Stimulated activated CD4-positive, alpha-beta T cell treated with anti-CD3 and anti-CD28 coated beads, Interleukin-4, amount 100 ng/mL, for 48 hours (primary cell): ENCODE data around the gene FCN3.

Source experiments
- DNase-seq, 2 donors: peaks; one replicate each; pipeline ENCODE4 v3.0.0-alpha.2; 2020; ENCODE audit warnings: low read depth in 2 of 2

Gene FCN3

GRCh38 chr1:27341525-27342252 is 32.9 kb downstream of the FCN3 start, which contains the start of gene SYTL1:
Gene SYTL1 (plus strand): TSS chr1:27342022. CDS start chr1:27345335, 3,313 bp downstream.
- DNase-seq: peak in 1 of 2 donors; percentile 54

- no peak for DNase-seq
These were observed 35.4 kb downstream of the FCN3 start for GRCh38 chr1:27339213-27339612.

GRCh38 chr1:27338751-27339150 is 35.9 kb downstream of the FCN3 start:
- no peak for DNase-seq

GRCh38 chr1:27336756-27337155 is 37.9 kb downstream of the FCN3 start:
- no peak for DNase-seq

DNA sequence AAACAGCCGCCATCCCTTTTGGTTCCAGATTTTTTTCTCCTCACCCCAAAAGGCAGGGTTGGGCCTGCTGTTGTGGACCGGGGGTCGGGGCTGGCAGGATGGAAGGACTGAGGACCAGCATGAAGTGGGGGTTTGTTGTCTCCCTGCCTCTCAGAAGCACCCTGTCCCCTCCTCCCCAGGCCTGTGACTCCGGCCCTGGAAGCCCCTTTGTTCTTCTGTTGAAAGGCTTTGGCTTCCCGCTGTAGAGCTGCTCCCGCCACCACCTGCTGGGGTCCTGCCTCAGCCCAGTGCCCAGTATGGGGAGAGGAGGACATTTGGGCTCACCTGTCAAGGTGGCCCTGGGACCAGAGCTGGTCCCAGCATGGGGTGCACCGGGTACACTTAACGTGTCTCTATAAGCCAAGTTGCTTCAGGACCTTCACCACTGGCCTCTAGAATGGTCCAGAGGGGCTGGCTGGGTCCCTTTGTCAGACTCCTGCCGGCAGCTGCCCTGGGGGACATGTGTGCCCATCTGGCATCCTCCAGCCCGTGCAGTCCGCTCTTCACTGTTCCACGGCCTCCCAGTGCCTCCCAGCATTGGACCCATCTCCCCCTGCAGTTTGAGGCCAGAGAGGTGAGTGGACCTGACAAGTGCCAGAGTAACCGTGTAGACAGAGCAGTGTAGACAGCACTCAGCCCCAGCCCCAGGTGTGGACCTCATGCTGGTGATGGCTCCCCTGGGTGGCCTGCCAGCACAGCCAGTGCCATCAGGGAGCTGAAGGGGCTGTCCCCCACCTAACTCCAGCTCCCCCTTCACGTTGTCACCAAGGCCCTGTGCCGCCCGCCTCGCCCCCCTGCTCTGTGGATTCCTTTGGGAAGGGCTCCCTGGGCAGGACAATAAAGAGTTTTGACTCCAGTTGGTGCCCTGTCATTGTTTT is 38.9 kb downstream of the FCN3 start:
- no peak for DNase-seq

DNA sequence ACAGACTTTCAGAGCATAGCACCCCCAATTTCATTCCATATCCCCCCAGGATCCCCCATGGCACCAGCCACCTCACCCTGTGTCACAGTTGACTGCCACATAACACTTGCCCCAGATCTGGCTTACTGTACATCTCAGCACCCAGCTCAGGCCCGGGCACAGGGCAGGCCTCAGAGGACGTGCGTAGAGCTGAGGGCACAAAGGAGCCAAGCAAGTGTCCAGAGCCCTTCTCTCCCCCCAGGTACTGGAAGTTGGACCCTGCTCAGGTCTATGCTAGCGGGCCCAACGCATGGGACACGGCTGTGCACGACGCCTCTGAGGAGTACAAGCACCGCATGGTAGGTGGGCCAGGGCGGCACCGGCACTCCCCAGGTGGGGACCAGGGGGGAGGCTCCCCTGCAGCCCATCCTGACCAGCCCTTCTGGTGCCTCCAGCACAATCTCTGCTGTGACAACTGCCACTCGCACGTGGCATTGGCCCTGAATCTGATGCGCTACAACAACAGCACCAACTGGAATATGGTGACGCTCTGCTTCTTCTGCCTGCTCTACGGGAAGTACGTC is 40.8 kb downstream of the FCN3 start:
- DNase-seq: no peak

DNA sequence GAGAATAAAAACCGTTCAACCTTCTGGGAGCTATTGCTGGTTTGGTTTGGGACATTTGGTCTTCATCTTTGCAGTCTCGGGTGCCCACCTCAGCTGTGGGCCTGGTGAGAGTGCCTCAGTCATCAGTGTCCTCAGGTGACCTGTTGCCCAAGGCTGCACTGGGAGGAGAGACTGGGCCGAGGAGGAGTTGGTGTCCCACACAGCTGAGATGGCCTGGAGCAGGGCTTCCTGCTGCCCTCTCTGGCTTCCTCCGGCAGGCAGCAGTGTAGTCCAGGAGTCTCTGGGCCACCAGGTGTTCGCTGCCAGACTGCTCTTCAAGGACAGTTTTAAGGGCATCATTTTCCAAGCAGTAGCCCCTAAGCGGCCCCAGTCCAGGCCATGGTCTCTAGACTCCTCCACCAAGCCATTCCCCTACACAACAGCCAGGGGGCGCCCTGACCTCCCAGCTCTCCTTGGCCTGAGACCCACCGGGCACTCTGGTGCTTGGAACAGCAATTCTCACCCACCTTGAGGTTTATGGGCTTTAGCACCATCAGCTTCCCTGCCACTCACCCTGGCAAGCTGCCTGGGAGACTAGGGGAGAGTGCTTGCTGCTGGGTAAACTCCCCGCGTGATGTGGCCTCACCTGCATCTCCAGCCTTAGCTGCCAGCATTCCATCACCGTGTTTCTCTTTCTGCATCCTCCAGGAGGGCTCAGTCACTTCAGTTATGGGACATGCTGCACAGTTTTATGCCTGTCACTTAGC is 41.9 kb downstream of the FCN3 start:
- peak in 1 of 2 donors; percentile 32 for DNase-seq

DNA sequence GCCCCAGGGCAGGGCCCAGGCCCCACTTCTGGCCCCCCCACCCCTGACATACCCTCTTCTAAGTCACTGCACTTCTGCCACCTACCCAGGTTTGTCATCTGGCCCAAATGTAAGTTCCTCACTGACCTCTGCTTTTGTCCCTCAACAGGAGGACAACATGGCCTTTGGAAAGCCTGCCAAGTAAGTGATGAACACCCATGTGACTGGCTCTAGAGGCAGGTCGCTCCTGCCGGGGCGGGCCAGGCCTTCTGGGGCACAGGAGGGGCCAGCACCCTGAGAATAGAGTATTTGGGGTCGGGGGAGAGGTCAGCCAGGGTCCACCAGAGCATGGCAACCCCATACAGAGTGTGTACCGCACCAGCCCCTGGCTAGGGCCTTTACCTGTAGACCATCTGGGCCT is 42.7 kb downstream of the FCN3 start:
- no peak for DNase-seq

DNA sequence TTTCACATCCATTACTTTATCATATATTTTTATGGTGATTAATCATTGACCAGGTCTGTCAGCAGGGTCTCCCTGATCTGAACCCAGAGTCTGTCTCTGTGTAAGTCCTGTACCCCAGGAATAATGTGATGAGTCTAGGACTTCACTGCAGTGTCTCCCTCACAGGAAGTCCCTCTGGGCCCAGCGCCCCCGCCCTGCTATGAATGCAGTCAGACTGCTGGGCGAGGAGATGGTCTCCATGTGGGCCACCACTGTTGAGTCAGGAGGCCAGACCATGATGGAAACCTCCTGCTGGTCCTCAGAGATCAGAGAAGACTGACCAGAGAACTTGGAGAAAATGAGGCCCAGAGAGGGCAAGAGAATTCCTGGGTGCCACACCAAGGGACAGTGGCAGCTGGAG is 43.2 kb downstream of the FCN3 start:
- no peak for DNase-seq

GRCh38 chr1:27330786-27331185 is 43.8 kb downstream of the FCN3 start:
- DNase-seq: no peak

- no peak for DNase-seq
These were observed 46.7 kb downstream of the FCN3 start for GRCh38 chr1:27327964-27328363.

DNA sequence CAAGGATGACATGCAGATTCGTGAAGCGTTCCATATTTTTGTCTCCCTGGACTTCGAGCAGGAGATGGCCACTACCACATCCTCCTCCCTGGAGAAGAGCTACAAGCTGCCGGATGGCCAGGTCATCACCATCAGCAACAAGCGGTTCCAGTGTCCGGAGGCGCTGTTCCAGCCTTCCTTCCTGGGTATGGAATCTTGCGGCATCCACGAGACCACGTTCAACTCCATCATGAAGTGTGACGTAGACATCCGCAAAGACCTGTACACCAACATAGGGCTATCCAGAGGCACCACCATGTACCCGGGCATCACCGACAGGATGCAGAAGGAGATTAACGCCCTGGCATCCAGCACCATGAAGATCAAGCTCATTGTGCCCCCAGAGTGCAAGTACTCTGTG is 49.3 kb downstream of the FCN3 start:
- no peak for DNase-seq

DNA sequence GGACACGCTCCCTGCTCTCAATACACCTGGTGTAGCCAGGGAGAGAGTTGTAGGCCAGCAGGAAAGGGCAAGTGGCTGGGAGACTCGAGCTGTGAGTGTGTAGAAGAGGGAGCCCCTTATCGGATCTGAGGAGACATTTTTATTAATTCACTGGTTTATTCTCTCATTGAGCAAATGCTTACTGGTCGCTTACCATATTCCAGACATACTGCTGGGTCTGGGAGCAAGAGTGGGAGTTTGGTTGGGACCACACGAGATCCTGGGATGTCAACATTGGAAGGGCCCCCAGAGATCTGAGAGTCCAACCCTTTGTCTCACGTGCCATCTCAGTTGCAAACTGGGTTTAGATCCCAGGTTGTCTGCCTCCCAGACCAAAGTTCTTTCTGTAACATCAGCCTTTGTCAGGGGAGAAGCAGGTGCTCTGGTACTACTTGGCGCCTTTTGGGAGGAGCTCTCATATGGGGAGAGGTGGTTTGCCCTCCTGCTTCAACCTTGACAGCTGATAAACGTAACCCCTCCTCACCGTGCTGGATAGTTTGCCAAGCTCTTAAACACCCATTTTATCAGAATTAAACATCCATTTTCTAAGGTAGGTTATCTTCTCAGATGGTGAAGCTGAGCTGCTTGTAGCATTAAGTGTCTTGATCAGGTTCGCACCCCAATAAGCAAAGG is 51.9 kb downstream of the FCN3 start:
- no peak for DNase-seq

- peak; percentile 94 to 98 for DNase-seq
These were observed 52.6 kb downstream of the FCN3 start, which contains the start of gene TMEM222 for GRCh38 chr1:27321813-27322568. Gene TMEM222 (plus strand): TSS chr1:27322163. CDS start chr1:27322198, 35 bp downstream.
